22Rv1 (cell line): ENCODE data around the gene GNG2.

ENCODE experiments used
- ZFX ChIP-seq: fragments of 450-650 bp; IDR thresholded peaks from 2 replicates; pipeline ENCODE4 v1.6.1; 2017; ENCODE audit warnings: antibody characterized with exemption, borderline replicate concordance
- TF ChIP-seq, protein P1 (sequence below): fragments of 450-650 bp; IDR thresholded peaks from 2 replicates; pipeline ENCODE4 v1.5.1; 2017; ENCODE audit warnings: mild to moderate bottlenecking

DNA sequence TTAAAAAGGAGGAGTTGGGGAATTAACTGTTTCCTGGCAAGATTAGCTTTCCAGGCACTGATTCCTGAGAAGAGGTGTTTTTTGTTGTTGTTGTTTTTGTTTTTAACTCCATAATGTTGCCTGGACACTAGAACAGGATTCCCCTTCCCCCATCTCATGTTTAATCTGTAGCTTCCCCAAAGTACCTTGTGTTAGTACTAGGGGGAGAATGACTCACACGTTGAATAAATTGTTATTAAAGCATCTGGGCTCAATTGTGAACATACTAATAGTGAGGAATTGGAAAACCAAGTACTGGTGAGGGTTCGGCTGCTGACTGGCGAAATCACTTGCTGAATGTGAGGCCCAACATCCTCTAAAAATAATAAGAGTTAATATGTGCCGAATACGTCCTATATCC, 1.3 kb upstream of the GNG2 start:
- TF ChIP-seq, protein P1, sequence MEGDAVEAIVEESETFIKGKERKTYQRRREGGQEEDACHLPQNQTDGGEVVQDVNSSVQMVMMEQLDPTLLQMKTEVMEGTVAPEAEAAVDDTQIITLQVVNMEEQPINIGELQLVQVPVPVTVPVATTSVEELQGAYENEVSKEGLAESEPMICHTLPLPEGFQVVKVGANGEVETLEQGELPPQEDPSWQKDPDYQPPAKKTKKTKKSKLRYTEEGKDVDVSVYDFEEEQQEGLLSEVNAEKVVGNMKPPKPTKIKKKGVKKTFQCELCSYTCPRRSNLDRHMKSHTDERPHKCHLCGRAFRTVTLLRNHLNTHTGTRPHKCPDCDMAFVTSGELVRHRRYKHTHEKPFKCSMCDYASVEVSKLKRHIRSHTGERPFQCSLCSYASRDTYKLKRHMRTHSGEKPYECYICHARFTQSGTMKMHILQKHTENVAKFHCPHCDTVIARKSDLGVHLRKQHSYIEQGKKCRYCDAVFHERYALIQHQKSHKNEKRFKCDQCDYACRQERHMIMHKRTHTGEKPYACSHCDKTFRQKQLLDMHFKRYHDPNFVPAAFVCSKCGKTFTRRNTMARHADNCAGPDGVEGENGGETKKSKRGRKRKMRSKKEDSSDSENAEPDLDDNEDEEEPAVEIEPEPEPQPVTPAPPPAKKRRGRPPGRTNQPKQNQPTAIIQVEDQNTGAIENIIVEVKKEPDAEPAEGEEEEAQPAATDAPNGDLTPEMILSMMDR, result no peak
- TF ChIP-seq ZFX, result no peak
